D341Med (cell line): ENCODE measurements around the gene OSBPL7.
"Not testable (repeated sequence)": the region's sequence is repeated elsewhere in the genome, so short reads cannot be mapped to it uniquely, and the experiment has no call there.

Experiments
- DNase-seq: peaks from one replicate; pipeline ENCODE4 v3.0.0; 2012; ENCODE audit warnings: low spot score

OSBPL7 gene

GRCh38 chr17:47806026-47806912, 15.3 kb downstream of the OSBPL7 start:
- no peak for DNase-seq

DNA sequence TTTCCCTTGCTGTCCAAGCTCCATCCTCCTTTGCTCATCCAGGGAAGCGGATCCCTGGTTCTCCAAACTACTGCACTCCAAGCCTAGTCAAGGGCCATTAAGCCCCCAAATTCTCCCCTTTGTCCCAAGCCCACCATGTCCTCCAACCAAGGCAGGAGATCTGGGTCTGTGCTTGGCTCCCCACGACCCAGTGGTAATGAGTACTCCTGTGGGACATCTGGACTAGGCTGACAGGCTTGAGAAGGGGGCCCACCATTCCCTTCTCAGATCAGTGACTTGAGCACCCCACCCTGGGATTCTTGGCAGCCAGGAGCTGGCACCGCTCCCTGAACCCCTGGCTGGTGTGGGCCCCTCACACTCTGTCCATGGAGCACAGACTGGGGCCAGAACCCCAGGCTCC, 17.1 kb downstream of the OSBPL7 start:
- DNase-seq = no peak

DNA sequence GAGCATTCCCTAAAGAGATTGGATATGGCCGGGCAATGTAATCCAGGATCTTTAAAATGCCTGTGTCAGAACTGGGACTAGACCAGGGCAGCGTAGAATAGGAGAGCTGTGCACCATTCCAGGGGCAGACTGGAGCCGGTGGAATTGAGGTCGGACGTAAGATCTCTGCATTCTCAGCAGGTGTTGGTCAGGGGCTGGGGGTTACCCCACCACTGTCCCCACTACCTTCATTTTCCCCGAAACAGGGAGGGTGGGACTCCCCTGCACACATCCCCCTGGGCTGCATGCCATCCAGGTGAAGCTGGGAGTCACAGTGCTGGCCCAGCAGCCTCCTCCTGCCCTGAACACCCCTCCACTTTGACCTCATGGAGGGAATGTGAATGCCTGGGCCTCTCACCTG, 17.8 kb downstream of the OSBPL7 start:
- DNase-seq = peak; percentile 42

GRCh38 chr17:47803201-47803600, 18.4 kb downstream of the OSBPL7 start:
- DNase-seq = peak; percentile 15

DNA sequence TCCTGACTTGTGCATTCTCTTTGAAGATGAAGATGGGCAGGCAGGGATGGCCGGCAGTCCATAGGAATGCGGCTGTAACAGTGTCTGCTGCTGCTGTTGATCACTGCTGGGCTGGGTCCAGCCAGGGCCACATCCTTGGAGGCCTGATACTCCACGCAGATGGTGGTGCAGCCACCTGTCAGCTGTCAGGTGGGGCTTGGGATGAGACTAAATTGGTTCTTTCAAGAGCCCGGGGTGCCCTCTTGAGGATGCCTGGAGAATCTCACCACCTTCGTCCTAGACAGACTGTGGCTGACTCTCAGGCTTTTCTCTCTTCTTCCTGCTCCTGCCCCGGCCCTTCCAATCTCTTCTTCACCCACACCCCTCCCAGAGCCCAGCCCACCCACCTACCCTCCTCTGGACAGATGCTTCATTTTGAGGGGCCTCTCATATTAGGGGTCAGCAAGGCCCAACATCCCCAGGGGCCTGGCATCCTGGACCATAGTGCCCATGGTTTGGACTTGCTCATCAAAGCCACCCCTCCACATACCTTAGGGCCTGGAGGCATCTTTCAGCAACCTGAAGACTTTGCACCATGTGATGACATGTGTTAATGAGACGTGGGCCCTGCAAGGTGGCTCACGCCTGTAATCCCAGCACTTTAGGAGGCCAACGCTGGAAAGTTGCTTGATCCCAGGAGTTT, 19.1 kb downstream of the OSBPL7 start:
- DNase-seq = peak; percentile 90

DNA sequence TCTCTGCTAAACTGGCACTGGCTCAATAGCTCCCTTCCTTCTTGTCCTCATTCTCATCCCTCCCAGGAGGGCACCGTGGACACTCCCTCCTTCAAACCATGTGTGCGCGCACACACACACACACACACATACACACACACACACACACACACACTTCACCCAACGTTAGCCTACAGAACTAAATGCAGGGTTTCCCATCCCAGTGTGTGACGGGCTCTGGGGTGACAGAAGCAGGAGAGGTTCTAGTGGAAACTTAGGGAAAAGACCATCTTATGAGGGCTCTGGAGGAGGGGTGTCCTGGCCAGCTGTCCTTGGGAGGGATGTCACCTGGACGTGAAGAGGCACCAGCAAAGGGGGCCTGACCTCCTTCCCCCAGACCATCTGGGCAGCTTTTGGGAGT, 19.7 kb downstream of the OSBPL7 start:
- no peak for DNase-seq

DNA sequence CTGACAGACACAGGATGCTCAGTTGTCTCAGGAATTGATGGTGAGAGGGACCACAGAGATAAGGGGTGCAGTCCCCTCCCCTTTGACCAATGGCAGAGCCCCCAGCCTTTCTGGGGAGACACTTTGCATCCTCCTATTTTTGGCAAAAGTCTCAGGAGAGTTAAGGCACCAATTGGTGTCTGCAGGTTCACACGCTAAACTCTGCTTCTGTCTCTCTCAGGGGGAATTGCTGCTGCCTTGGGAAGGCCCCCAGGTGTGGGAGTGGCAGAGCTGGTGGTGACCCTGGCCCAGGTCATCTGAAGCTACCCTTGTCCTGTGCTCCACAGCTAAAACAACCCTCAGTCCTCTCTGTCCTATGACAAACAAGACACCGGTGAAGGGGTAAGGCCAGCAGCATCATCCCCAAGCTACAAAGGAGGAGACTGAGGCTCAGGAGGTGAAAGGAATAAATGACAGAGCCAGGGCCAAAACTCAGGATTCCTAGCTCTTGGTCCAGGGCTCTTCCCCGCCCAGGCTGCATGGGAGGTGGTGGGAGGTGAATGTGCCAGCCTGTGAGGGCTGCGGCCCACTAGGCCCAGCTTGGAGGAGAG, 20.3 kb downstream of the OSBPL7 start:
- DNase-seq = peak; percentile 25

DNA sequence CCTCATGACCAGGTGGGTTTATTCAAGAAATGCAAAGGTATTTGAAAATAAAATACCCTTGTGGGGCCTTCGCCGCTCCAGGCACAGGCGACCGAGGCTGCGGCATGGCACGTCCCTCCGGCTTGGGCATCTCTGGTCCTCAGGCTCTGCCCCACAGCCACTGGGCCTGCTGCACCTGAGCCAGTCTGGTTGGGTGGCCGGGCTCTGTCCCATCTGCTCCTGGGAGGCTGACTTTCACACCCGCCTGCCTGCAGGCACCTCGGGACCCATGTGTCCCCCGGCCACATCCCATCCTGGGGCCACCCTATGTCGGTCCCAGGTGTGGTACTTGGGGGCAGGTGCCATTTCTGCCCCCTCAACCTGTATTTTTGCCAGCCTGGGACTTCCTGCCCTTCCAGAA, 20.9 kb downstream of the OSBPL7 start:
- peak; percentile 33 for DNase-seq

DNA sequence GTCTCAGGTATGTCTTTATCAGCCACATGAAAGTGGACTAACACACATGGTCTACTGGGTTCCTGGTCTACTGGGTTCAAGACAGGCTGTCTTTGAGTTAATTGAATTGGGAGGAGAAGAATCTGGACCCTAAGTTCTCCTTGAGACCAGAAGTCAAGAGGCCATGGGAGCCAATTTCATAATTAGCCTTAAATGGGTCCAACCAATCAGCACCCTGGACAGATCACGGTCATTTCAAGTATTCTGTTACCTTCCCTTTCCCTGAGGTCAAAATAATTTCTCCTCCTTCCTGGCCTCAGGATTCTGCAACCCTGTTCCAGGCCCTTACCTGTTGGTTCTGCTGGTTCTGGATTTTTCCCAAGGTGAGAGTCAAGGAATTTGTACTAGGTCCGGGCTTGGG, 23.8 kb downstream of the OSBPL7 start:
- DNase-seq = no peak

DNA sequence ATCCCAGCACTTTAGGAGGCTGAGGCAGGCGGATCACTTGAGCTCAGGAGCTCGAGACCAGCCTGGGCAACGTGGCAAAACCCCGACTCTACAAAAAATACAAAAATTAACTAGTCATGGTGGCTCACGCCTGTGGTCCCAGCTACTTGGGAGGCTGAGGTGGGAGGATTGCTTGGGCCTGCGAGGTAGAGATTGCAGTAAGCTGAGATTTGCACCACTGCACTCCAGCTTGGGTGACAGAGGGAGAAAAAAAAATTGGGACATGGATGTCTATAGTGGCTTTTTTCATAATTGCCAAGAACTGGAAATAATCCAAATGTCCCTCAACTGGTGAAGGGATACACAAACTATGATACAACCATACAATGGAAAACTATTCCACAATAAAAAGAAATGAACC, 28.6 kb downstream of the OSBPL7 start:
- DNase-seq = no peak

- DNase-seq = no peak
Observed at GRCh38 chr17:47792457-47792856, 29.1 kb downstream of the OSBPL7 start.

DNA sequence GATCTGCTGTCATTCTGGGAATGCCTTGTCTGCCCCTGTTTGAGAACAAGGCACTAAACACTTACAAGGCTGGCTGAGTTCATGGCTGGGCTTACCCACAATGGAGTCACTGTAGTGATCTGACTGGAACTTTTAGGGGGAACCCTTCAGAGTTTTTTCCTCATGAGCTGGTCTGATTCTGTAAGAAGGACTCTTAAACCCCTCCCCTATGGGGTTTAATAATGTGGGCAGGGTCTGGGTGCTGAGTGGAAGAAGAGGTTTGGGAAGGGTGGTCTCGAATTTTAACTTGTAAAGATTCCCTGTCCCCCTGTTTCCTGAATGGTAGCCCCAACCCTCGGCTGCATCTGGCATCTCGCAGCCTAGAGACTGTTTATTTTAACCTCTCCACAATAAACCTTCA, 30.6 kb downstream of the OSBPL7 start:
- peak; percentile 25 for DNase-seq

- peak; percentile 92 for DNase-seq
Observed at GRCh38 chr17:47789611-47790561, 31.7 kb downstream of the OSBPL7 start.

DNA sequence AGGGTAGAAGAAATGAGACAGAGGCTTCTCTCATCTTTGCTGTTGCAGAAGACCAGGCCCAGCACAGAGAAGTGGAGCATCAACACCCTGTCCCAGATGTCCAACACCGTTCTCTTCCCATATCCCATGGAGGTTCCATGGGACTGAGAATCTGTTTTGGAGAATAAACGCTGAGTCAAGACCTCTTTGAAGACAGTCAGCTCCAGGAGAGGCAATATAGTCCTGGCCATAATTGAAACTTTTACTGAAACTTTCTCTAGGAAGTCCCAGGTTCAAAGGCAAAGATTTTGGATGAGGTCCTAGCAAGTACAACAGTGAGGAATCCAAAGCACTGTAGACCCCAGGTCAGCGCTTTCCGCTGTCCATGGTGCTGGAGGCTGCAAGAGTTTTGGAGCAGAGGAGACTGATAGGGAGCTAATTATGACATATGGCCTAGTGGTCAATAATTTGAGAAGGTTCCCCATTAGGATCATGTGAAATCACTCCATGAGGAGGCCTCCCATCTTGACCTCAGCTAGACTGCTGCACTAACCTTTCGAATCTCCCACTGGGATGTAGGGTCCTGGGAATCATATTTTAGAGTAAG, 36.0 kb downstream of the OSBPL7 start:
- DNase-seq = no peak

DNA sequence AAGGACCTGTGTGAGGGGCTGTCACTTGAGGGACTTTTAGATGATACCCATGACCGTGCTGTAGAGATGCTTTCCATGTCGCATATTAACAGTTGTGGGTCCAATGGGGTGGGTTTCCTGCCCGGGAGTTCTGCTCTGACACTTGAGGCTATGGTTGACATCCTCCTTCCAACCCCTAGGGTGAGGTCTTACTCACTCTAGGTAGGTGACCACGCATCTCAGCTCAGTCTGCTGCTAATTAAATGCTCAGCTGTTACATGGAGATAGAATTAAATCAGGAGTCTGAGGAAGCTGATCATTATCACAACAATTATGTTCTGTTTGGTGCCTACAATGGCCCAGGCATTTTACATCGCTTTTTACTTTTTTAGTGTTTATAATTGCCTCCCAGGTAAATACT, 40.2 kb downstream of the OSBPL7 start:
- DNase-seq = no peak

GRCh38 chr17:47778184-47778635, 43.4 kb downstream of the OSBPL7 start:
- no peak for DNase-seq

GRCh38 chr17:47776330-47777197, 45.0 kb downstream of the OSBPL7 start:
- DNase-seq = peak; percentile 73

DNA sequence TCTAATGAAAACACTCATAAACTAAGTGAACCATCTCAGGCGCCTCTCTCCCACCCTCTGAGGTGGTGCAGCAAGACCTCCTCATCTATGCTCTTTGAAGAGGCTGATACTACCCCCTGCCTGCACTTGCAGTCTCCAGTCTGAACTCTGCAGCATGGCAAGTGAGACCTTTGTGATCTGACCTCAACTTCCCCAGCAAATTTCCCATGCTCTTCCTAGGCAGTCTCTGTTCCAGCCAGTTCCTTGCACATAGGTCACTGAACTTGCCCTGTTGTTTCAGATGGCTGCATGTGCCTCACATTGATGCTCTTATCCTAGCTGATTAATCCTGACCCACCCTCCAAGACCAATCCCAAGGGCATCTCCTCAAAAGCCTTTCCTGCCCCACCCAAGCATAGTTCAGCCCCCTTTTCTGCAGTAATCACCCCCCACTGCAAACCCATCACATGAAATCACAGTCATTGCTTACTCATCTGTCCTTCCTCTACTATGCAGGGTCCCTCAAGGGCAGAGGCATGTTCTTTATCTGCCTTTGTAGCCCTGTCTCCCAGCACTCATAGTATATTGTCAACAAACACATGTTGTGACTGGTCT, 46.5 kb downstream of the OSBPL7 start:
- no peak for DNase-seq

GRCh38 chr17:47774331-47774730, 47.3 kb downstream of the OSBPL7 start:
- no peak for DNase-seq

- DNase-seq = not testable (repeated sequence)
Observed at GRCh38 chr17:47773649-47774048, 47.9 kb downstream of the OSBPL7 start.
